Subcutaneous adipose tissue (tissue), 4 donors: ENCODE results near the gene ROBO1. TPM values are rescaled to one million over a fixed set of nuclear protein-coding genes. Genes with fewer than 3 reads are reported as not detected.

ENCODE experiments used
- CTCF ChIP-seq: fragments of 450-650 bp; IDR thresholded peaks from one replicate; pipeline ENCODE4 v1.5.1; 2016; ENCODE audit warnings: low read depth, mild to moderate bottlenecking, control low read depth, antibody characterized with exemption, moderate library complexity
- total RNA-seq, 4 donors: library from RNA; depleted of rRNA; stranded (reverse); fragments of >200 nt; gene quantifications; one replicate each; pipeline ENCODE4 v1.1.0, GENCODE V29; 2016

Gene ROBO1
- total RNA-seq, 4 donors from 2014 or later: 26.6 to 34.0 (median 30.8) TPM

- TF ChIP-seq CTCF: no peak
These were observed 909.6 kb downstream of the ROBO1 start for GRCh38 chr3:78858174-78858573.

- TF ChIP-seq CTCF: no peak
These were observed 910.2 kb downstream of the ROBO1 start for GRCh38 chr3:78857494-78858111.

- TF ChIP-seq CTCF: no peak
These were observed 911.6 kb downstream of the ROBO1 start for GRCh38 chr3:78856164-78856563.

GRCh38 chr3:78855190-78855589 is 912.6 kb downstream of the ROBO1 start:
- TF ChIP-seq CTCF: no peak

DNA sequence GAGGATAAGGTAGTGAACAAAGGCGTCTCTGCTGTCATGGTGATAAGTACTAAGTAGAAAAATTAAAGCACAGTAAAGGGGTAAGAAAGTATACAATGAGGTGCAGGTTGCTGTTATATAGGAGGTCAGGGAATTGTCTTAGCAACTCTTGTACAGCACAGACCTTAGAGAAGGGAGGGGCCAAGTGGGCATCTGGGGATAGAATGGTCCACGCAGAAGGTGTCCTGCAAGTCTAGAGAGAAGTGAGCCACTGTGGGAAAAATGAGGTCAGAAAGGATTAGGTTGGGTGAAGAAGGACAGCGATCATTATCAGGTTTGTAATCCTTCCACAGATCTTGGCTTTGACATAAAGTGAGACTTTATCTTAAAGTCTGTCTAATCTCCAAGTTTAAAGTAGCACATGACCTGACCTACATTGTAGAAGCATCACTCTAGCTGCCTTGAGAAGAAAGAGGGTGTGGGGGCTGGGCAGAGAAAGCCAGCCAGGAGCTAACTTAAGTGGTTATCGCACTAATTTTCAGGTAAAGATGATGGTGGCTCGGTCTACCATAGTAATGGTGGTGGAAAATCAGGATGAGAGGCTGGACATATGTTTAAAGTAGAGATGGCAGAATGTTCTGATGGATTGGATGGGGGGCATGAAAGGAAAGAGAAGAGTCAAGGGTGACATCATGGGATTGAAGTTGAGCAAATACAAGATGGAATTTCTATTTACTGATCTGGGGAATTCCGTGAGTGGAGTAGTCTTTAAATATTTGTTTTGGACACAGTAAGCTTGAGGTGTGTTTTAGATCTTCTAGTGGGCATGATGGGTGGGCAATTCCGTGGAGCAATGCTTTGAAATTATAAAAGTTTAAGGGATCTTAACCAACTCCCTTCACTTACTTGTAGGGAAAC is 919.2 kb downstream of the ROBO1 start:
- TF ChIP-seq CTCF: no peak

- no peak for TF ChIP-seq CTCF
These were observed 920.2 kb downstream of the ROBO1 start for GRCh38 chr3:78847603-78848002.

- TF ChIP-seq CTCF: no peak
These were observed 920.6 kb downstream of the ROBO1 start for GRCh38 chr3:78847203-78847602.
